NCI-H524 (cell line): Measurements from ENCODE around the gene C1orf159.
"Not testable (repeated sequence)": the region's sequence is repeated elsewhere in the genome, so short reads cannot be mapped to it uniquely, and the experiment has no call there.

Source experiments
- DNase-seq, 2 experiments: peaks; one replicate each; lab custom pipeline; 2025; lab: John Stamatoyannopoulos, UW

Gene C1orf159

DNA sequence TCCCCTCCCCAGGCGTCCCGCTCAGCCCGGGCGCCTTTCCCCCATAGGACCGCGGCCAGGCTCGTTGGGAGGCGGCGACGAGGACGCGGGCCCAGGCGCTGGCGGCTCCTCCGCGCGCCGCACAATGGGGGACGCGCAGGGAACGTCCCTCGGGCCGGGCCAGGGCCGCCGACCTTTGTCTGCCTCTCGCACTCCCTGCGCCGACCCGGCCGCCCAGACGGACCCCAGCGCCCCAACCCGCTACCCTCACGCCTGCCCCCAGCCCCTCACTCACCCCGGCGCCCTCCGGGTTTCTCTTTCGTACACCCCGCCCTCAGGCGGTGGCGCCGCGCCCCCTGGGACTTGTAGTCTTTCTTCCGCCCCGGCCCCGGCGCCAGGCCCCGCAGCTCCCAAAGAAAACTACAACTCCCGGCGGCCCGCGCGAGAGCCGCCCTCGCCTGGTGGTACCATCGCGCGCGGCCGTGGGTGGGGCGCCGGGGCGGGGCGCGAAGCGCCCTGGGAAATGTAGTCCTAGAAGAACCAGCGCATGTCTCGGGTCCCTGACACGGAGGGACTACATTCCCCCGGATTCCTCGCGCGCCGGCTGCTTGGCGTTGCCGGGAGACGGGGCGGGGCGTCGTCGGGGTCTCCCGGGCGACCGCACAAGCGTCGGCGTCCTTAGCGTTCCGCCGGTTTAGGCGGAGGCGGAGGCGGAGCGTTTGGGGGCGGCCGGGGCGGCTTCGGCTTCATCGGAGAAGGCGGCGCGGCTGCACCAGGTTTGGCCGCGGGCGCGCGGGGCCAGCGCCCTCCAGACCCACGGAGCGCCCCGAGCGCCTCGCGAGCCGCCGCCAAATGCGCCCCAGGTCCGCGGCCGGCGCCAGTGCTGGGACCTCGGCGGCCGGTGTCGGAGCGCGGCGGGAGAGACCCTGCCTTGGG lies at the start of gene C1orf159:
TSS of gene C1orf159 (minus strand) at position 304 of the 915 bp plus-strand sequence. CDS start 24,546 bp downstream, outside the sequence.
- peak; percentile 96 to 97 for DNase-seq

DNA sequence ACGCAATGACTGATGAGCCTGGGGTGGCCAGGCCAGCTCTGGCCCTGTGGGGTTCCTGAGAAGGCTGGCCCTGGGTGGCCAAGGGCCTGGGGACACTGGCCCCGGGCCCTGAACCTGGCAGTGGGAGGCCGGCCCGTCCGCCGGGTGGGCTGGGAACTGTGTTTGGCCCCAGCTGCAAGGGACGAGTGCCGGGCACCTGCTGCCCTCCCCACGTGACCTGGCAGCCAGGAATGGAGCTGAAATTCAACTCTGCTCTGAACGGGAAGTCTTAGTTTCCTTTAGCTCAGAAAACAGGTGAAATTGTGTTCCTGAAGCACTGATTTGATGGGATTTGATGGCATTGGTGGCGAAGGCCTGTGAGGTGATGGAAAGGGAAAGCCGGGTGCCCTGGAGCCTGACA lies 49.6 kb upstream of the C1orf159 start:
- no peak for DNase-seq

DNA sequence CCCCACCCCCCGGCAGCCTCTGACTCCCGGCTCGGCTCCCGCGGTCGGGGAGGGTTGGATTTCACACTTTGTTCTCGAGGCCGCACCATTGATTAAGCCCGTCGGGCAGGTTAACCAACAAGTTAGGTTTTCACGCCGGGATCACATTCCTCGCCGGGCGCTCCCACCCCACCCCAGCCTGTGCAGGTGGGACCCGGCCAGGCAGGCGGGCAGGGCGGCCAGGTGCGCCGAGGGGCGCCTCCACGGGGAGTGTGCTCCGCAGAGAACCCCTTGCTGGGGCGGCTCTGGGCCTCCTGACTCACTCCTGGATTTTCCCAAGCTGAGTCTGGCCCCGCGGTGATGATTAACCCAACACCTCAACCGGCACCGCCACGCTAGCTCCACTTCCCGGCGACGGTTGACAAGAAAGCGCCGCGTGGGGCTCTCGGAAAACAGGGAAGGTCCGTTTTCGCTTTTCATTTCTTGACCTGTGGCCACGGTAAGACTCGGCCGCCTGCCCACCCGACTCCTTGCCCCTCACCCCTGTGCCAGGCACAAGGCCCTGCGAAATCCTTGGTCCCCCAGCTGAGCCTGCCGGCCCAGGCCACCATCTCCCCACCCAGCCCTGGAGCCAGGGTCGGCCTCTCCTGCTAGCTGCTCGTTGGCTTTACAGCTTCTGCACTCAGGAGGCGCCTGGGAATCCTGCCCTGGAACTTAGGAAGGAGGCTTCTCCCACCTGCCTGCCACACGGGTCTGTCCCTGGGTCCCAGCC lies 49.0 kb upstream of the C1orf159 start:
- DNase-seq = no peak

DNA sequence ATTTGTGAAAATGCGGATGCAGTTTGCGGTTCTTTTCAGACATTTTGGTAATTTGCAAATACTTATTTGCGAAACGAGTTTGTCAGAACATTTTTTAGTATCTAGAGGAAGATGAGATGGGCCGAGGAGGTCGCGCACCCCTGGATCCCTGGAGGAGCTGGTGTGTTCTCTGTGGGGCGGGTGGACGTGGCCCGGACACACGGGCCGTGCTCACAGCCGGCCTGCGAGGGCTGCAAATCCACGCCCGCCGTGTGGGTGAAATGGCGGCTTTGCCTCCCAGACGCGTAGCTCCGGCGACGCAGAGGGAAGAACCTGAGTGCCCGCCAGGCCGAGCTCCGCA lies 48.4 kb upstream of the C1orf159 start:
- no peak for DNase-seq

DNA sequence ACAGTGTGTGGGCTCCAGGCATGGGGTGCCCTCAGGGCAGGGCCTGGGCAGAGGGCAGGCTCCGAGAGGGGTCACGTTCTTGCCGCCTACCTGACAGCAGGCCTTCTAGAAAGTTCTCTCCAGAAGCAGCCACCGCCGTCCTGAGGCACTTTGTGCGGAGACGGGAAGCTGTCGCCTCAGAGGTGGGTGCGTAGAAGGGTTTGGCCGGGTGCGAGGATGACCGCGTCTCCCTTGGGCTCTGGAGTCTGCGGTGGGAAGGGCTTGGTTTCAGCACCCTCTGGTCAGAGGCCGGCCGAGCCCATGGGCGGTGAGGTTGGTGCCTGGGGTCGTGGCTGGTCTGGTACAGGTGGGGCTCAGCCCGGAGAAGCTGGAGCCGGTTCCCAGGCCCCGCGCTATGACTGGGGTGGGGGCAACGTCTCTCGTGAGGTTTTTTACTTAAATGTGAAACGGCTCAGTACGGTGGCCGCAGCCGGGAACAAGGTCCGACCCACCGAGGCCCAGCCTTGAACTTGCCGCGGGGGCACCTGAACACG lies 47.7 kb upstream of the C1orf159 start:
- DNase-seq = no peak

DNA sequence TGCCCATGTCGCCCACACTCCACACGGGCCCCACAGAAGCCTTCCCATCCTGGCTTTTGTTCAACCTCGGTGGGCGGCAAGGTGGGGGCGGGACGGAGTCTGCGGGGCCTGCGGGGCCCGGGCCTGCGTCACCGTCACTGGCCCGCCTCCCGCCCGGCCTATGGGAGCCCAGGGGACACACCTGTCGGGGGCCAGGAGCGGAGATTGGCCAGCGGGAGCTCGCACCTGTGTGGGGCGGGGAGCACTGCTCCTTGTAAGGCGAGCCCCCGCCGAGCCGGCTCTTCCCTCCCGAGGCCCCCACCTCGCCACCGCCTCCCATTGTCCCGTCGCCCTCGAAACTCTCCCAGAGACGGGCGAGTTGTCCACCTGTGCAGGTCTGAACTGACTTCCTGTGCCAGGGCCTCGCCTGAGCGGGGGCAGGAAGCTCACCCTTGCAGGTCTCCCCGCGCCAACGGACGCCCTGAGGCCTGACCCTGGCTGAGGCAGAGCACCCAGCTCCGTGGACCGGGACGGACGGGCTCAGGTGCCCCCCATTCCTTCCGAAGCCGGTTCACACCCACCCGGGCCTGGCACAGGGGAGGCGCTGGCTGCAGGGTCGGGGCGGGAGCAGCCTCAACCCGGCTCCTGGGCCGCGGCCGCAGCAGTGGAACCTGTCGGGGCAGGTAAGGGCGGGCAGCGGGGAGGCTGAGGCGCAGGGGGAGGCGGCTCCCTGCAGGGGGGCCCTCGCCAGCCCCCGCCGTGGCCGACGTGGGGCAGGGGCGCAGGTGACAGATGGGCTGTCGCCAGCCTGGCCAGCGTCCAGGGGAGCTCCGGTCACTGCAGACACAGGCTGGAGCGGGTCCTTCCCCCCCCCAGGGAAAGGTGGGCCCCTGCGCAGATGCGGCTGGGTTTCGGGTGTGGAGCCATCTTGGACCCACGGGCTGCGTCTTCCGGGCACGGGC lies 47.0 kb upstream of the C1orf159 start:
- DNase-seq = no peak

DNA sequence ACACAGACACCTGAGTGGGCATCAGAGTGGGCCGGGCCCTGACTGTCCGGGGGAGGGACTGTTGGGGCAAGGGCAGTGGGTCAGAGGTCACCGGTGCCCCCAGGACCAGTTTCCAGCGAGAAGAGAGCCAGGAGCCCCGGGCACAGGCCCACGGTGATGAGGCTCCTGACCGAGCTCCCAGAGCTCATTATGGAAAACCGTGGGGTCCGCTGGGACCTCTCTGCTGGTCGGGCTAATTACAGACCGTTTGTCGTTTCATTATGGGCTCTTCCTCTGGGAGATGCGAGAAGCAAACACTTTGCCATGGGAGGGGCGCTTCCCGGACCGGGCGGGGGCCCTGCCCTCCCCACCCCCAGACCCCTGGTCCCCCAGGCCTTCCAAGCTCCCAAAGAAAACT lies 45.8 kb upstream of the C1orf159 start:
- no peak for DNase-seq

DNA sequence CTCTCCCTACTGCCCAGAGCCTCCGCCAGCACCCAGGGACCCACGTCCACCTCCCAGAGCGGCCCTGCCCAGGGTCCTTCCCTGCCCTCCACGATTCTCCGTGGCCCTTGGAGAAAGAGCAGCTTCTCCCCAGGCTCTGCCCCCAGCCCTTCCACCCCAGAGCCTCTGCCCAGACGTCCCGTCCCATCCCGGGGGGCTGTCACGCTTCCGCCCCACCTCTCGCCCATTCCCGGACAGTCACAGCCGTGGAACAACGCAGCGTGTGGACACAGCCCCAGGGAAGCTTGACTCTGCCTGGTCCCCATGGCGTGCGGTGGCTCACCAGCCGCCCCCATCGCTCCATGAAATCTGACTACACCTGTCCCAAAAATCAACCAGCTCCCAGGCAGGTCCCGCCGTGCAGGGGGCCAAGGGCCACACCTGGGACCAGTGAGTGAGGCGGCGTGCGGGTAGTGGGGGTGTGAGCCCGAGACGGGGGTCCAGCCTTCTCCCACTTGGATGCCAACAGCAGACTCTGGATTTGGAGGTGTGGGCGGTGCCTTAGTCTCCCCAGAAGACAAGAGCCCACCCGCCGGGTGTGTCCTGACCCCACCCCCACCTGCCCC lies 45.3 kb upstream of the C1orf159 start:
- DNase-seq = no peak

DNA sequence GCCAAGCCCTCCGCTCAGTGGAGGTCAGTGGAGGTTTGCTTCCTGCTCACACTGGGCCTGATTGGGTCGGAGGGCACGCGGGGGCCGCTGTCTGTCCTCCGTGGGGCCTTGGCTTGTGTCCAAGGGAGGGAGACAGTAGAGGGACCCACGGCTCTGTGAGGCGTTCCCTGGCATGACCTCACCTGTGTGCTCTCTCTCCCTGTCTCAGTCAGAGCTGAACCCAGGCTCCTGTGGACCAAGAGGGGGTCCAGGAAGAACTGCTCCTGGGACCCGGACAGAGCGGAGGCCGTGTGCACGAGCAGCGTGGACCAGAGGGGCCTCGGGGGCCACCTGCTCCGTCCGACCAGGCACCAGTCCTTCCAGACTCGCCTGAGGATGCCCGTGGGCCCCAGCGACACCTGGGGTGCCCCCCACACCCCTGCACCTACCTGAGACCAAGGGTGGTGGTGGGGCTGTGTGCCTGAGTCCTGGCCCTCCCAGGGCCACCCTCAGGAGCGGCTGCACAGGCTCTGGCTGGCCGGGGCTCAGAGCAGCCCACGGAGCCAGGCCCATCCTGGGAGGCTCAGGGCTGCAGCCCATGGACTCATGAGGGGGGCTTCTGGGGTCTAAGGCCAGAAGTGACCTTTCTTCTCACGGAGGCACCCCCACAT lies 44.5 kb upstream of the C1orf159 start:
- no peak for DNase-seq

DNA sequence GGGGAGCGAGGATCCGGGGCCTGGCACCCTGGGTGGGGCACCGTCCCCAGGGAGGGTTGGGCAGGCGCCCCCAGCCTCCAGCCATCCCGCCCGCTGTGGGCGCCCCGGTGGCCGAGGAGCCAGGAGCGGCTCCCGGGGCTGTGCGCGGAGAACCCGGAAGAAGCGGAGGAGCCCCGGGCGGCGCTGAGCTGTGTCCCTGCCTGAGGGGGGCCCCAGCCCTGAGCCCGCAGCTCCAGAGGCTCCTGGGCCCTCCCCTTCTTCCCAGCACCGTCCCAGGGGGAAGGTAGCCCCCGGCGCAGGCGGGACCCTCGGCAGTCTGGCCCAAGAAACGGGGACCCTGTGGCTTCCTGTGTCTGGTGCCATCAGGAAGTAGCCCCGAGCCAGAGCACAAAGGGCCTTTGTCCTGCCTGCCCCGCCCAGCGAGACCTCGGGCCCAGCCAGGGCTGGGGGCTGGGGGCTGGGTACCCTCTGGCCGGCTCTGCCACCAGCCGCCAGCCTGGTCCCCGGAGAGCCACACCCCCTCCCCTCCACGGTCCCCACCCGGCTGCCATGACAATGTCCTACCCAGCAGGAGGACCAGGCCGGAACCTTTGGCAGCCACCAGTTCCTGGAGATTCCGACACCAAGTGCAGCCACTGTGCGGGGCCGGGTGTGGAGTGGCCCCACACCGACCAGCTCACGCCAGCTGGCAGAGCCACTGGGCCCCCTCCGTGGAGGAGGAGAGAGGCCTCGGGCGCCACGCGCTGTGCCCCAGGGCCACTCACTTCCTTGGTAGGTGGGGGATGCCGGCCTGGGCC lies 42.2 kb upstream of the C1orf159 start:
- no peak for DNase-seq

DNA sequence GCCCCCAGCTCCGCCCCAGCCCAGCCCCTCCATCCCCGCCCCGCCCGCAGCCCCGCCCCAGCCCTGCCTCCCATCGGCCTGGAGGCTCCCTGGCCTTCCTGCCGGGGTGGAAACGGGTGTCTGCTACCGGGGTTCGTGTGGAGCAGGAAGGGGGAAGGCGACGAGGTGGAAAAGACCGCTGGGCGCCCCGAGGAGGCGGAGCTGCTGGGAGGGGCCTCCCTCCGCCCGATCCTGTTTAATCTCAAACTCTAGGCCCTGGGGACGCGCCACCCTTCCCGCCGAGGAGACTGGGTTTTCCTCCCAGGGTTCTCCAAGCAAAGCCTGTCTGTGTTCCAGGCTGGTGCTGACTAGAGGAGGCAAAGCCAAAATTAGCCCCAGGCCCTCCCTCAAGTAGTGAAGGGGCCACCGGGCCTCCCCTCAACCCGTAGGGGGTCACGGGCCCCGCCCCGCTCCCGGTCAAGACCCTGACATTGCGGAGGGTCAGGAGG lies 41.6 kb upstream of the C1orf159 start:
- no peak for DNase-seq

DNA sequence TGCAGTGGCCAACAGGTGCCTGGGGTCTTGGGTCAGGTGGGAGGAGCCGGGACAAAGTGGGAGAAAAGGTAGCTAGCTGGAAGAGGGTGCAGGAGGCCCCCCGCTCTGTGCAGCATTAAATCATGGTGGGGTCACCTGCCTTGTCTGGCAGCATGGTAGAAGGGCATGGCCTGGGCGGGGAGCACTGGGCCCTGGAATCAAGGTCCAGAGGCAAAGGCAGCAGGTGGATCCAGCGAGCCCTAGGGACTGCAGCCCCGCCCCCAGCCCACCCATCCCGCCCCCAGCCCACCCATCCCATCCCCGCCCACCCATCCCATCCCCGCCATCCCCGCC lies 41.1 kb upstream of the C1orf159 start:
- DNase-seq = no peak

DNA sequence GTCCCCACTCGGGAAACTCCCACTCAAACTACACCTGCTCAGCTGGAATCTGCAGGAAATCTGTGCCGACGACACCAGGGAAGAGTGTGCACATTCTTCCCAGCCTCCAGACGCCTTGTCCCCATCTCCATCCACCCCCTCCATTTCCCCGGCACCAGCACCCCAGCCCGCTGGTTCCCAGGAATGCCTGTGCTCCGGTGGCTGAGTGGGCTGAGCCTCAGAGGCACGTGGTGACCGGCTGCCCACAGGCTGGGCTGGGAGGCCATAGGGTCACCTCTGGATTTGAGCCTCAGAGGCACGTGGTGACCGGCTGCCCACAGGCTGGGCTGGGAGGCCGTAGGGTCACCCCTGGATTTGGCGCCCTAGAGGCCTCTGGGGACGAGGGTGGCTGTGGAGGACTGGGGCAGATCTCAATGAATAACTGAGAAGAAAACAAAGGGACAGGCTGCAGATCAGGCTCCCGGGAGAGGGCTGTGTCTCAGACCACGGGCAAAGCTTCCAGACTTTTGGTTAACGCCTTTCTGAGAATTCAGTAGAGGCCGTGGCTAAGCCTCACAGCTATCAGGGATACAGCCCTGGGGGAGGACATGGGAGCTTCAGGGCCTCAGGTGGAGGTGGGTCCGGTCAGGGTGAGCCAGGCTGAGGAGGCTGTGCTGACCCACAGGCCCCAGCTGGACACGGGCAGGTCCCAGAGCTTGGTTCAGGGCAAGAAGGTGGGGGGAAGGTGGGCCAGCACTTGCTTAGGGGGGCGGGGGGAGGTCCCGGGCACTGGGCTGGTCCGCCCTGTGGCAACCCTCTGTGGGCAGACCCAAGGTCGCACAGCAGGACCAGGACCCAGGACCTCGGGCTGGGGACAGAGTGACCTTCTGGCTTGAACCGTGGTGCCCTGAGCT lies 40.5 kb upstream of the C1orf159 start:
- no peak for DNase-seq

DNA sequence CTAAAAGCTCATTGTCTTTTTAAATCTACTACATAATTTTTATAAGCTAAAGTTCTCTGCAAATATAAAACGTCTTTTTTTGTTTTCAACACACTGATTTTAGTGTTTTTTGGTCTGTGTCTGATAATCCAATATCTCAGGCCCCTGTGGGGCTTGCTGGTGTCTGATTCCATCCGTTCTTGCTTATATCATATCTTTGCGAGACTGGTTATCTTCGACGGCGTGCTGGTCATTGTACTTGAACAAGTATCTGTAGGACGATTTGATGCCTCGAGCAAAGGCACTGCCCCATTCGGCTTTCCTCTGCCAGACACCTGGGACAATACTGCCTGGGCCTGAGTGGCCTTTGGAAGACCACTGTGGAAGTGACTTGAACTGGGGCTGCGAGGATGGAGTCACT lies 39.4 kb upstream of the C1orf159 start:
- DNase-seq = no peak

DNA sequence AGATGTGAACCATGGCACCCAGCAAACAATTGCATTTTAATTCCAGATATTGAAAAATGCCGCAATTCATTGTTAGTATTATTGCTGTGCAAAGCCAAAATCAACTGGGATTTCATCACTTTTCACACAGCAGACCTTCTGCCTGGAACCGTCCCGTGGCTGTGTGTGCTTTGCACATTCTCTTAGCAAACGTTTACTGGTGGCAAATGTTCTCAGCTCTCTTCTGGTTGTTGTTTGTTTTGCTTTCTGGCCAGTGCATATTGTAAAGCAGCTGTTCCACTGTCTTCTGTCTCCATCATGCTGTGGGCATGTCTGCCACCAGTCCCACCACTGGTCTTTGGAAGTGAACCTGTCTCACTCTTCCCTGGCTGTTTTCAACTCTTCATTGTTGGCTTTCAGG lies 38.0 kb upstream of the C1orf159 start:
- DNase-seq = no peak

DNA sequence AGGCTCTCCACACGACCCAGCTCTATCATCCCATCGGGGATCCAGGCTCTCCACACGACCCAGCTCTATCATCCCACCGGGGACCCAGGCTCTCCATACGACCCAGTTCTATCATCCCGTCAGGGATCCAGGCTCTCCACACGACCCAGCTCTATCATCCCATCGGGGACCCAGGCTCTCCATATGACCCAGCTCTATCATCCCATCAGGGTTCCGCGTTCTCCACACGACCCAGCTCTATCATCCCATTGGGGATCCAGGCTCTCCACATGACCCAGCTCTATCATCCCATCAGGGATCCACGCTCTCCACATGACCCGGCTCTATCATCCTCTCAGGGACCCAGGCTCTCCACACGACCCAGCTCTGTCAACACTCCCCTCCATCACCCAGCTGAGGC lies 37.3 kb upstream of the C1orf159 start:
- DNase-seq = not testable (repeated sequence)

DNA sequence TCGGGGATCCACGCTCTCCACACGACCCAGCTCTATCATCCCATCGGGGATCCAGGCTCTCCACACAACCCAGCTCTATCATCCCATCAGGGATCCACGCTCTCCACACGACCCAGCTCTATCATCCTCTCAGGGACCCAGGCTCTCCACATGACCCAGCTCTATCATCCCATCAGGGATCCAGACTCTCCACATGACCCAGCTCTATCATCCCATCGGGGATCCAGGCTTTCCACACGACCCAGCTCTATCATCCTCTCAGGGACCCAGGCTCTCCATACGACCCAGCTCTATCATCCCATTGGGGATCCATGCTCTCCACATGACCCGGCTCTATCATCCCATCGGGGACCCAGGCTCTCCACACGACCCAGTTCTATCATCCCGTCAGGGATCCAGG lies 36.5 kb upstream of the C1orf159 start:
- not testable (repeated sequence) for DNase-seq

DNA sequence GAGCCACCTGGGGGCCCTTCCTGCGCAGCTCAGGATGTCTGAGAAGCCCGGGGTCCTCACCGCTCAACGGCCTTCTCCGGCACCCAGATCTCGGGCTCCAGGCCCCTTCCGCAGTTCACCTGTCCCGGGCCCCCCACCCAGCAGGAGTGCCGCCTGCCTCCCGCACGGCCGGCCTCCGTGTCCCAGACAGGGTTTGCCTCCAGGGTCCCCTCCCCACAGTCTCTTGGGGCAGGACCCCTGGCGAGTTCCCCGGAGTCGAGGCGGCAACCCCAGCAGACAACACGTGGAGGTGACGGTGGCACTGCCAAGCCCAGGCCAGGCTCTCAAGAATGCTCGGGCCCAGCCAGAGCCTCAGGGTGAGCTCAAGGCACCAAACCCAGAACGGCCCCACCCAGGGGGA lies 35.4 kb upstream of the C1orf159 start:
- DNase-seq = no peak

DNA sequence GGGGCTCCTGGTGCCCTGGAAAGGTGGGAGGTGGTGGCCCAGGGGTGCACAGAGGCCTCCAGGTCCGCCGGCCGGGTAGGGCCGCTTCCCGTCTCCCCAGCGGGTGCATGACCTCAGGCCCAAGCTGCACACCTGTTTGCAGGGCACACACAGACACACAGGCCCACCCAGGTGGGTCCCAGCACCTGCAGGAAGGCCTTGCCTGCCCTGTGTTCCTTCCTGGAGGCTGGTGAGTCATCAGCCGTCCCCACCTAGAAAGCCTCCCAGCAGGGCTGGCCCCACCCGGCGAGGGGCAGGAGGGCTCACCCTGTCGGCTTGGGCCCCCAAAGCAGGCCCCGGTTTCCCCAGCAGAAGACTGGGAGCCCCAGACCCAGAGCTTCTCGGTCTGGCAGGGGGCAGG lies 34.2 kb upstream of the C1orf159 start:
- no peak for DNase-seq
